ENCODE results near the gene TTBK1.
"Not testable (repeated sequence)": the region's sequence is repeated elsewhere in the genome, so short reads cannot be mapped to it uniquely, and the experiment has no call there.

TTBK1 gene

GRCh38 chr6:43290339-43290904 is 47.1 kb downstream of the TTBK1 start:
- DNase-seq, result no peak

GRCh38 chr6:43290905-43291355 is 47.6 kb downstream of the TTBK1 start:
- DNase-seq, result no peak

GRCh38 chr6:43291708-43292107 is 48.4 kb downstream of the TTBK1 start:
- DNase-seq, result no peak

- no peak for DNase-seq
Observed at GRCh38 chr6:43292341-43292740, 49.1 kb downstream of the TTBK1 start.

GRCh38 chr6:43292763-43293318 is 49.6 kb downstream of the TTBK1 start:
- DNase-seq, result no peak

DNA sequence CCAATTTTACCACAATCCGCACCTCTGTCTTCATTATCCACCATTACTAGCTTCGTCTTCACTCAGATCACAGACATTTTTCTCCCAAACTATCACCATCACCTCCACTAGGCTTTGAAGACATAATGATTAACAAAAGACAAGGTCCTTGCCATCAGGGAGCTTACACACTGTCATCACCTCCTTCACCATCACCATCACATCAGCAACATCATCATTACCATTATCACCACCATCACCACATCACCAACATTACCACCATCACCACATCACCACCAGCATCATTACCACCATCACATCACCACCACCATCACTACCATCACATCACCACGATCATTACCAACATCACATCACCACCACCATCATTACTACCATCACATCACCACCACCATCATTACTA is 50.4 kb downstream of the TTBK1 start:
- no peak for DNase-seq

DNA sequence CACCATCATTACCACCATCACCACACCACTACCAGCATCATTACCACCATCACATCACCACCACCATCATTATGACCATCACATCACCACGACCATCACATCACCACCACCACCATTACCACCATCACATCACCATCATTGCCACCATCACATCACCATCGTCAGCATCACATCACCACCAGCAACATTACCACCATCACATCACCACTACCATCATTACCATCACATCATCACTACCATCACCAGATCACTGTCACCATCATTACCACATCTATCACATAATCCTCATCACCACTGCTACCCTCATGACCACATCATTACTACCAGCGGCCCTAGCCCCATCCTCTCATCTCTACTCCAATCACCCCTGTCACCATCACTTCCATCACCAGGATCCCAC is 51.3 kb downstream of the TTBK1 start:
- DNase-seq, result no peak

- DNase-seq, result no peak
Observed at GRCh38 chr6:43295456-43295855, 52.2 kb downstream of the TTBK1 start.

- no peak for DNase-seq
Observed at GRCh38 chr6:43296780-43297497, 53.7 kb downstream of the TTBK1 start.

GRCh38 chr6:43297644-43298564 is 54.6 kb downstream of the TTBK1 start, which contains the start of gene SLC22A7:
Gene SLC22A7 (plus strand): TSS chr6:43298260. CDS start chr6:43298359, 99 bp downstream.
- DNase-seq, result no peak

DNA sequence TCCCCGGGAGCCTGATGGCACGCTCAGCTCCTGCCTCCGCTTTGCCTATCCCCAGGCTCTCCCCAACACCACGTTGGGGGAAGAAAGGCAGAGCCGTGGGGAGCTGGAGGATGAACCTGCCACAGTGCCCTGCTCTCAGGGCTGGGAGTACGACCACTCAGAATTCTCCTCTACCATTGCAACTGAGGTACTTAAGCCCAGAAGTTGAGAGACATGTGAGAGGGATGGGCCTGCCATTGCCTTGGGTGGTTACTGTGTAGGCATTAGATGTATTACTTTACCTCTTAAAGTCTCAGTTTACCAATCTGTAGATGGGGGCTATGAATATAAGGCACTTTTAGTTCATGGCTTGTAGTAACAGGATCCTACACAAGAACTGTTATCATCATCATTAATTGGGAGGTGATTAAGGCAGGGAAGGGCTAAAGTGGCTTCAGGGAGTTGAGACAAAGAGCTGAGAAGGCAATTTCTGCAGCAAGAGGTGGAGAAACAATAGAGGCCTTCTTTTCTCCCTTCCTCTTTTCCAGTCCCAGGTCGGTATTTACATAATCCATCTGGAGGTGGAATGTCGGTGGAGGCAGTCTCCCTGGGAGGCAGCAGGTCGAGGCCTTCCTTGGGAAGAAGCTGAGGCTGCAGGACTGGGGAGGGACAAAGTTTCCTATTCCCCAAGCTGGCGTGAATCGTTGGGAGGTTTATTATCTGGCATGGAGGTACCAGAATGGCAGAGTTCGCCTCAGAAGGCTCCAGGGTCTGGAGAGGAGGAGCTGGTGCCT is 55.5 kb downstream of the TTBK1 start:
- DNase-seq, result no peak

DNA sequence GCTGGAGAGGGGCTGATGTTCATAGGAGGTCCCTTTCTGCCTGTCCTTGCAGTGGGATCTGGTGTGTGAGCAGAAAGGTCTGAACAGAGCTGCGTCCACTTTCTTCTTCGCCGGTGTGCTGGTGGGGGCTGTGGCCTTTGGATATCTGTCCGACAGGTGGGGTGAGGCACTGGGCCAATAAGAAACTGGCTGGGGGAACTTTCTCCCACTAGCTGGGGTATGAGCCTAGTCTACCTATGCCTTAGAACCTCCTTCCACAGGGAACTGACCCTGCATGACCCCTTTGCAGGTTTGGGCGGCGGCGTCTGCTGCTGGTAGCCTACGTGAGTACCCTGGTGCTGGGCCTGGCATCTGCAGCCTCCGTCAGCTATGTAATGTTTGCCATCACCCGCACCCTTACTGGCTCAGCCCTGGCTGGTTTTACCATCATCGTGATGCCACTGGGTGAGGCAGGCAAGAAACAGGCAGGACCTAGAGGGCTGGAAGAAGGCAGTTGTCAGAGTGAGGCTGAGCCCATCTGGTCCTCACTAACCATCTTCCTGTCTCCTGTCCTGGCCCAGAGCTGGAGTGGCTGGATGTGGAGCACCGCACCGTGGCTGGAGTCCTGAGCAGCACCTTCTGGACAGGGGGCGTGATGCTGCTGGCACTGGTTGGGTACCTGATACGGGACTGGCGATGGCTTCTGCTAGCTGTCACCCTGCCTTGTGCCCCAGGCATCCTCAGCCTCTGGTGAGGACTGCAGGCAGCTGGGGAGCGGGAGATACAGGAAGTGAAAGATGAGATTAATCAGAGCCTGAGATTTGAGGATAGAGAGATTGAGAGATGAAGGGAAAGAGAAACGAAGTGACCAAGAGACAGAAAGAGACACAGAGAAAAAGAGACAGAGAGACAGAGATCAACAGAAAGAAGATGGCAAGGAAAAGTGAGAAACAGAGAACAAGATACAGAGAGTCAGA is 56.3 kb downstream of the TTBK1 start:
- DNase-seq, result no peak

DNA sequence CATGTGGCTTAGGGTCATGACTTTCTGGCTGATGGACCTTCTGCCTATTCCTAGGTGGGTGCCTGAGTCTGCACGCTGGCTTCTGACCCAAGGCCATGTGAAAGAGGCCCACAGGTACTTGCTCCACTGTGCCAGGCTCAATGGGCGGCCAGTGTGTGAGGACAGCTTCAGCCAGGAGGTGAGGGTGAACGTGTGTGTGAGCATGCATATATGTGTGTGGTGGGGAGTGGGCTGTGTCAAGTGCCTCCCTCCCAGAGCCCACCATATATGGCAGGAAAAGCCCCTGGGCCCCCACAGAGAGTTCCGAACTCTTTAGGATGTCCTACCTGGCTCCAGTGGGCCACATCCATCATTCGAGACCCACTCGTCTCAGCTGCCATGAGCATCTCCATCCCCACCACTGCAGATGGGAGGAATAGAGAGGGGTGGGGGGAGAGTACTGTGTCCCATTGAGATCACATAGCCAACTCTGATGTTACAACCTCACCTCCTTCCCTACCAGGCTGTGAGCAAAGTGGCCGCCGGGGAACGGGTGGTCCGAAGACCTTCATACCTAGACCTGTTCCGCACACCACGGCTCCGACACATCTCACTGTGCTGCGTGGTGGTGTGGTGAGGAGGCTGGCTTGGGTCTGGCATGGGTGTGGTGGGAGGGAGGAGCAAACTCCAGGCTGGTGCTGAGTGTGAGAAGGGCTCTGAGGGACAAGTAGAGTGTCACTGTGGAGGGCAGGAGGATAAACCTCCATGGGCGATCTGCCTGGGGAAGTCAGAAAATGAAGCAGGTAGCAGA is 58.0 kb downstream of the TTBK1 start:
- no peak for DNase-seq

GRCh38 chr6:43302126-43302525 is 58.8 kb downstream of the TTBK1 start:
- no peak for DNase-seq

- not testable (repeated sequence) for DNase-seq
Observed at GRCh38 chr6:43303006-43303405, 59.7 kb downstream of the TTBK1 start.

DNA sequence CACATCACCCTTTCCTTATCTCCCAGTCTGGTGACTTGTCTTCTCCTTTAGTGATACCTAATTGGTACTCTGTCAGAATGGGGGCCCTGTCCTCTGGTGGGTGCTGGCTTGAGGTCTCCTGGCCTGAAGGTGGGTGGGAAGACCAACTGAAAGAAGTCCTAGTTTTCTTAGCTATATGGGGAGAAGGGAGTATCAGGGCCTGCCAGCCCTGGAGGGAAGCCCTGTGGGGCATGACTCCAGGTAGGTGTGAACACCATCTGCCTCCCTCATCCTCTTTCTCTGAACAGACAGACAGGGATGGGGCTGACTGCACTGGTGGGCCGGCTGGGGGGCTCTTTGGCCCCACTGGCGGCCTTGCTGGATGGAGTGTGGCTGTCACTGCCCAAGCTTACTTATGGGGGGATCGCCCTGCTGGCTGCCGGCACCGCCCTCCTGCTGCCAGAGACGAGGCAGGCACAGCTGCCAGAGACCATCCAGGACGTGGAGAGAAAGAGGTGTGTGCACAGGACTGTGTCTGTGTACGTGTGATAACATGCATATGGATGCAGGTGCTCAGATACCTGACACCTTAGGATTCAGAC is 60.6 kb downstream of the TTBK1 start:
- DNase-seq, result no peak

GRCh38 chr6:43304361-43304760 is 61.1 kb downstream of the TTBK1 start:
- no peak for DNase-seq

GRCh38 chr6:43304882-43305281 is 61.6 kb downstream of the TTBK1 start:
- DNase-seq, result no peak

- no peak for DNase-seq
Observed at GRCh38 chr6:43306086-43306485, 62.8 kb downstream of the TTBK1 start.

Data from CD4-positive, alpha-beta T cell treated with Interleukin-4 for 4 hours (primary cell).